DOHH2 (cell line): ENCODE measurements around the gene SREBF1.

Experiments
- H3F3A ChIP-seq: fragments of 200-600 bp; sonication (generic), shearing (Covaris generic); 2 replicates; pipeline ENCODE4 v1.6.0; 2016; ENCODE audit warnings: antibody characterized with exemption, mild to moderate bottlenecking; ENCODE audit not compliant: control insufficient read depth, insufficient read depth
- H3K27ac ChIP-seq: fragments of 200-600 bp; sonication (generic); 2 replicates; pipeline ENCODE4 v1.5.1; 2014; ENCODE audit warnings: low read depth, mild to moderate bottlenecking, low read length, moderate library complexity
- H3K27me3 ChIP-seq: fragments of 200-600 bp; sonication (generic); 2 replicates; pipeline ENCODE4 v1.6.1; 2014; ENCODE audit warnings: mild to moderate bottlenecking, low read length, mixed read lengths; ENCODE audit not compliant: control insufficient read depth
- H3K36me3 ChIP-seq: fragments of 200-600 bp; sonication (generic); 2 replicates; pipeline ENCODE4 v1.6.1; 2014; ENCODE audit warnings: mild to moderate bottlenecking, low read length, moderate library complexity, mixed read lengths; ENCODE audit not compliant: control insufficient read depth
- H3K4me1 ChIP-seq: fragments of 200-600 bp; sonication (generic); 2 replicates; pipeline ENCODE4 v1.6.1; 2014; ENCODE audit warnings: mild to moderate bottlenecking, low read length, mixed read lengths; ENCODE audit not compliant: control insufficient read depth
- H3K4me2 ChIP-seq: fragments of 200-600 bp; sonication (generic); 2 replicates; pipeline ENCODE4 v1.6.0; 2014; ENCODE audit warnings: mild to moderate bottlenecking, low read length, moderate library complexity
- H3K4me3 ChIP-seq: fragments of 200-600 bp; sonication (generic); 2 replicates; pipeline ENCODE4 v1.5.1; 2014; ENCODE audit warnings: mild to moderate bottlenecking, low read length, mixed read lengths
- H3K79me2 ChIP-seq: fragments of 200-600 bp; sonication (generic); 2 replicates; pipeline ENCODE4 v1.6.1; 2014; ENCODE audit warnings: mild to moderate bottlenecking, low read length, mixed read lengths; ENCODE audit not compliant: control insufficient read depth
- H3K9me2 ChIP-seq: fragments of 200-600 bp; sonication (generic); replicated peaks from 2 replicates; pipeline ENCODE4 v1.6.1; 2014; ENCODE audit warnings: mild to moderate bottlenecking, low read length, mixed read lengths; ENCODE audit not compliant: control insufficient read depth
- H3K9me3 ChIP-seq: fragments of 200-600 bp; sonication (generic); 2 replicates; pipeline ENCODE4 v1.6.1; 2014; ENCODE audit warnings: antibody characterized with exemption, low read length, mixed read lengths; ENCODE audit not compliant: control insufficient read depth, insufficient read depth
- H4K20me1 ChIP-seq: fragments of 200-600 bp; sonication (generic); 2 replicates; pipeline ENCODE4 v1.6.0; 2014; ENCODE audit warnings: low read depth, mild to moderate bottlenecking, antibody characterized with exemption, low read length, moderate library complexity; ENCODE audit not compliant: control insufficient read depth, insufficient read depth
- EZH2phosphoT487 ChIP-seq: fragments of 200-600 bp; sonication (generic); IDR thresholded peaks from 2 replicates; pipeline ENCODE4 v1.6.1; 2017; ENCODE audit warnings: borderline replicate concordance, mild to moderate bottlenecking, antibody characterized with exemption, low read length, moderate library complexity, mixed read lengths
- TF ChIP-seq, protein P1 (sequence below): fragments of 200-600 bp; sonication (generic); IDR thresholded peaks from one replicate; pipeline ENCODE4 v1.5.1; 2014; ENCODE audit warnings: antibody characterized with exemption, mild to moderate bottlenecking, low read depth, low read length; ENCODE audit not compliant: poor library complexity, severe bottlenecking

Gene SREBF1

GRCh38 chr17:17833658-17834357, 3.0 kb downstream of the SREBF1 start:
- Histone ChIP-seq H3K79me2 (peaks cover 84% of the 10 kb centered on the region), H3K4me2 (peak overlapping the region; percentile 99), H3K4me1 (peaks cover 56% of the 10 kb centered on the region), H4K20me1 (peaks cover 8% of the 10 kb centered on the region; the same call in 1 of the 2 replicates), H3K27ac (peak overlapping the region; percentile 81), H3K4me3 (peak overlapping the region; percentile 97), H3K27me3 (no peaks in the 10 kb centered on the region), H3K9me2 (no peaks in the 10 kb centered on the region), H3K36me3 (peaks cover 64% of the 10 kb centered on the region), H3F3A (peaks cover 21% of the 10 kb centered on the region), H3K9me3 (no peaks in the 10 kb centered on the region)
- TF ChIP-seq, protein P1, sequence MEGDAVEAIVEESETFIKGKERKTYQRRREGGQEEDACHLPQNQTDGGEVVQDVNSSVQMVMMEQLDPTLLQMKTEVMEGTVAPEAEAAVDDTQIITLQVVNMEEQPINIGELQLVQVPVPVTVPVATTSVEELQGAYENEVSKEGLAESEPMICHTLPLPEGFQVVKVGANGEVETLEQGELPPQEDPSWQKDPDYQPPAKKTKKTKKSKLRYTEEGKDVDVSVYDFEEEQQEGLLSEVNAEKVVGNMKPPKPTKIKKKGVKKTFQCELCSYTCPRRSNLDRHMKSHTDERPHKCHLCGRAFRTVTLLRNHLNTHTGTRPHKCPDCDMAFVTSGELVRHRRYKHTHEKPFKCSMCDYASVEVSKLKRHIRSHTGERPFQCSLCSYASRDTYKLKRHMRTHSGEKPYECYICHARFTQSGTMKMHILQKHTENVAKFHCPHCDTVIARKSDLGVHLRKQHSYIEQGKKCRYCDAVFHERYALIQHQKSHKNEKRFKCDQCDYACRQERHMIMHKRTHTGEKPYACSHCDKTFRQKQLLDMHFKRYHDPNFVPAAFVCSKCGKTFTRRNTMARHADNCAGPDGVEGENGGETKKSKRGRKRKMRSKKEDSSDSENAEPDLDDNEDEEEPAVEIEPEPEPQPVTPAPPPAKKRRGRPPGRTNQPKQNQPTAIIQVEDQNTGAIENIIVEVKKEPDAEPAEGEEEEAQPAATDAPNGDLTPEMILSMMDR: no peak
- no peak for TF ChIP-seq EZH2phosphoT487

GRCh38 chr17:17832032-17832363, 4.8 kb downstream of the SREBF1 start:
- no peaks in the 10 kb centered on the region for H3K9me3 ChIP-seq
- H3K79me2 ChIP-seq: peaks cover 95% of the 10 kb centered on the region
- H3K4me3 ChIP-seq: no peak overlapping the region
- H3F3A ChIP-seq: peaks cover 12% of the 10 kb centered on the region
- H4K20me1 ChIP-seq: peaks cover 8% of the 10 kb centered on the region; the same call in 1 of the 2 replicates
- peaks cover 50% of the 10 kb centered on the region for H3K4me1 ChIP-seq
- no peaks in the 10 kb centered on the region for H3K27me3 ChIP-seq
- peaks cover 70% of the 10 kb centered on the region for H3K36me3 ChIP-seq
- TF ChIP-seq, protein P1: no peak
- TF ChIP-seq EZH2phosphoT487: no peak
- H3K27ac ChIP-seq: no peak overlapping the region
- no peak overlapping the region for H3K4me2 ChIP-seq
- H3K9me2 ChIP-seq: no peaks in the 10 kb centered on the region

- peaks cover 12% of the 10 kb centered on the region for H3F3A ChIP-seq
- TF ChIP-seq, protein P1: no peak
- TF ChIP-seq EZH2phosphoT487: no peak
Observed at GRCh38 chr17:17831208-17832031, 5.4 kb downstream of the SREBF1 start.

More at GRCh38 chr17:17831208-17832031, 5.4 kb downstream of the SREBF1 start:
- Histone ChIP-seq H3K27ac (no peak overlapping the region), H3K9me3 (no peaks in the 10 kb centered on the region), H3K4me3 (no peak overlapping the region), H3K4me2 (no peak overlapping the region), H3K4me1 (peaks cover 54% of the 10 kb centered on the region), H3K9me2 (no peaks in the 10 kb centered on the region), H3K27me3 (no peaks in the 10 kb centered on the region), H4K20me1 (peaks cover 8% of the 10 kb centered on the region; the same call in 1 of the 2 replicates), H3K36me3 (peaks cover 67% of the 10 kb centered on the region), H3K79me2 (peaks cover 97% of the 10 kb centered on the region)
